HG02571 (cell line): ENCODE data around the gene FOXF1.

Experiments
- ATAC-seq: cut with Tn5 transposase; IDR thresholded peaks from one replicate; pipeline ENCODE4 v1.9.1; 2021; ENCODE audit warnings: mild to moderate bottlenecking, moderate library complexity; ENCODE audit not compliant: unreplicated experiment

FOXF1 gene

GRCh38 chr16:86503830-86504229 lies 6.5 kb upstream of the FOXF1 start:
- no peak for ATAC-seq

GRCh38 chr16:86504315-86505184 lies 5.8 kb upstream of the FOXF1 start:
- no peak for ATAC-seq

- ATAC-seq: no peak
These were observed 5.0 kb upstream of the FOXF1 start for GRCh38 chr16:86505185-86505898.

- no peak for ATAC-seq
These were observed 4.1 kb upstream of the FOXF1 start for GRCh38 chr16:86505899-86506864.

GRCh38 chr16:86507173-86508027 lies 2.9 kb upstream of the FOXF1 start:
- ATAC-seq: no peak

- ATAC-seq: no peak
These were observed 2.0 kb upstream of the FOXF1 start for GRCh38 chr16:86508028-86508946.

GRCh38 chr16:86508947-86509758 lies 1.2 kb upstream of the FOXF1 start:
- no peak for ATAC-seq

GRCh38 chr16:86509759-86510464 lies 415 bp upstream of the FOXF1 start:
- no peak for ATAC-seq

- no peak for ATAC-seq
These were observed 1.2 kb downstream of the FOXF1 start for GRCh38 chr16:86511317-86512161.

- ATAC-seq: no peak
These were observed 2.1 kb downstream of the FOXF1 start for GRCh38 chr16:86512301-86512859.

- no peak for ATAC-seq
These were observed 2.6 kb downstream of the FOXF1 start for GRCh38 chr16:86512860-86513470.

GRCh38 chr16:86513471-86514277 lies 3.3 kb downstream of the FOXF1 start:
- no peak for ATAC-seq

GRCh38 chr16:86514481-86515376 lies 4.4 kb downstream of the FOXF1 start:
- no peak for ATAC-seq

- ATAC-seq: no peak
These were observed 5.1 kb downstream of the FOXF1 start for GRCh38 chr16:86515413-86515776.
